Esophagus muscularis mucosa (tissue), 3 donors: ENCODE measurements around the gene SKOR1.

Experiments used
- POLR2A ChIP-seq: fragments of 450-650 bp; IDR thresholded peaks from one replicate; pipeline ENCODE4 v1.6.1; 2017; ENCODE audit warnings: antibody characterized with exemption, moderate library complexity, mild to moderate bottlenecking, low read depth
- TF ChIP-seq, protein P1 (sequence below), 3 experiments: fragments of 200-600 bp in 2 of 3; fragments of 450-650 bp in 1 of 3; sonication (generic) in 2 of 3; IDR thresholded peaks; one replicate each; pipeline ENCODE4 v1.5.1; 2017 to 2019; ENCODE audit warnings: antibody characterized with exemption in 3 of 3, mild to moderate bottlenecking in 2 of 3, moderate library complexity in 1 of 3

DNA sequence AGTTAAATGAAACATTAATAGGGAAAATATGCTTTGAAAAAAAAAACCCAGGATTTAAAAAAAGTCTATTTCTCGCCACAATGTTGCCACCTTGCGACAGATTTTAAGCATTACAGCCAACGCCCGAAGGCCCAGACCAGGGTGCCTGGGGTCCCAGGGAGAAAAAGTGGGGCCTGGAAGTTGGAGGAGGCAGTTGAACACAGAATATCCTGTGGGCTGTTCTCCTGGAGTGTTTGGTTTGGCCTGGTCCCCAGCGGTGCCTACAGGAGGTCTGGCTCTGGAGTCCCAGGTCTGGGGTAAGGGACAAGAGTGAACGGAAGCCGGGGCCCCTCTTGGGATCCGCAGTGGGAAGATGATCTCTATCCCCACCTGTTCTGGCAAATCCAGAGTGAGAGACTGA lies 11.2 kb downstream of the SKOR1 start:
- TF ChIP-seq, protein P1, sequence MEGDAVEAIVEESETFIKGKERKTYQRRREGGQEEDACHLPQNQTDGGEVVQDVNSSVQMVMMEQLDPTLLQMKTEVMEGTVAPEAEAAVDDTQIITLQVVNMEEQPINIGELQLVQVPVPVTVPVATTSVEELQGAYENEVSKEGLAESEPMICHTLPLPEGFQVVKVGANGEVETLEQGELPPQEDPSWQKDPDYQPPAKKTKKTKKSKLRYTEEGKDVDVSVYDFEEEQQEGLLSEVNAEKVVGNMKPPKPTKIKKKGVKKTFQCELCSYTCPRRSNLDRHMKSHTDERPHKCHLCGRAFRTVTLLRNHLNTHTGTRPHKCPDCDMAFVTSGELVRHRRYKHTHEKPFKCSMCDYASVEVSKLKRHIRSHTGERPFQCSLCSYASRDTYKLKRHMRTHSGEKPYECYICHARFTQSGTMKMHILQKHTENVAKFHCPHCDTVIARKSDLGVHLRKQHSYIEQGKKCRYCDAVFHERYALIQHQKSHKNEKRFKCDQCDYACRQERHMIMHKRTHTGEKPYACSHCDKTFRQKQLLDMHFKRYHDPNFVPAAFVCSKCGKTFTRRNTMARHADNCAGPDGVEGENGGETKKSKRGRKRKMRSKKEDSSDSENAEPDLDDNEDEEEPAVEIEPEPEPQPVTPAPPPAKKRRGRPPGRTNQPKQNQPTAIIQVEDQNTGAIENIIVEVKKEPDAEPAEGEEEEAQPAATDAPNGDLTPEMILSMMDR (IDR thresholded peaks at IDR 0.05): peak; percentile 74 to 88 (median 85)
- TF ChIP-seq POLR2A: no peak
